ENCODE results near the gene CIC.

The CIC gene

DNA sequence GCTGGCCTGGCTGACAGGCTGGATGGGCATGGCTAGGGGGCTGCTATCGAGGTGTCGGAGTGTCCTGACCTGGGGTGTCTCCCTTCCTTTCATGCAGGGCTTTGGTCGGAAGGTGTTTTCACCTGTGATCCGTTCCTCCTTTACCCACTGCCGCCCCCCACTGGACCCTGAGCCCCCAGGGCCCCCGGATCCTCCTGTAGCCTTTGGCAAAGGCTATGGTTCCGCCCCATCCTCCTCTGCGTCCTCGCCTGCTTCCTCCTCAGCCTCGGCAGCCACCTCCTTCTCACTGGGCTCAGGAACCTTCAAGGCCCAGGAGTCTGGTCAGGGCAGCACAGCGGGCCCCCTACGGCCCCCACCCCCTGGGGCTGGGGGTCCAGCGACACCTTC lies 21.1 kb downstream of the CIC start:
- no peak for DNase-seq

DNA sequence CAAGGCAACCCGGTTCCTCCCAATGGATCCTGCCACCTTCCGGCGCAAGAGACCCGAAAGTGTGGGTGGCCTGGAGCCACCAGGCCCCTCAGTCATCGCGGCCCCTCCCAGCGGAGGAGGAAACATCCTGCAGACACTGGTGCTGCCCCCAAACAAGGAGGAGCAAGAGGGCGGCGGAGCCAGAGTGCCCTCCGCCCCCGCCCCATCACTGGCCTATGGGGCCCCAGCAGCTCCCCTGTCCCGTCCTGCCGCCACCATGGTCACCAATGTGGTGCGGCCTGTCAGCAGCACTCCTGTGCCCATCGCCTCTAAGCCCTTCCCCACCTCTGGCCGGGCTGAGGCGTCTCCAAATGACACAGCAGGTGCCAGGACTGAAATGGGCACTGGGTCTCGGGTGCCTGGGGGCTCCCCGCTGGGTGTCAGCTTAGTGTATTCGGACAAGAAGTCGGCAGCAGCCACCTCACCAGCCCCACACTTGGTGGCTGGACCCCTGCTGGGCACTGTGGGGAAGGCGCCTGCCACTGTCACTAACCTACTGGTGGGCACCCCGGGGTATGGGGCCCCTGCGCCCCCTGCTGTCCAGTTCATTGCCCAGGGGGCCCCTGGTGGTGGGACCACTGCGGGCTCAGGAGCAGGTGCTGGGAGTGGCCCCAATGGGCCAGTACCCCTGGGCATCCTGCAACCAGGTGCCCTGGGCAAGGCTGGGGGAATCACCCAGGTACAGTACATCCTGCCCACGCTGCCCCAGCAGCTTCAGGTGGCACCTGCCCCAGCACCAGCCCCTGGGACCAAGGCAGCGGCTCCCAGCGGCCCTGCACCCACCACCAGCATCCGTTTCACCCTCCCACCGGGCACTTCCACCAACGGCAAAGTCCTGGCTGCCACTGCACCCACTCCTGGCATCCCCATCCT lies 21.7 kb downstream of the CIC start:
- no peak for DNase-seq

DNA sequence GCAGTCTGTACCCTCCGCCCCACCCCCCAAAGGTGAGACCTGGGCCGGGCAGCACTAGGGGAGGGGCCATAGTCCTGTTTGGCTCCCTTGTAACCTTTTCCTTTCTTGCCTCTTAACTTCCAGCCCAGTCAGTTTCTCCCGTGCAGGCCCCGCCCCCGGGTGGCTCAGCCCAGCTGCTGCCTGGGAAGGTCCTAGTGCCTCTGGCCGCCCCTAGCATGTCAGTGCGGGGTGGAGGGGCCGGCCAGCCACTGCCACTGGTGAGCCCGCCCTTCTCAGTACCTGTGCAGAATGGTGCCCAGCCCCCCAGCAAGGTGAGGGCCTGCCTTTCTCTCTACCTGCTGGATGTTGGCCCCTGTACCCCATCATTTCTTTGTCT lies 22.4 kb downstream of the CIC start:
- no peak for DNase-seq

DNA sequence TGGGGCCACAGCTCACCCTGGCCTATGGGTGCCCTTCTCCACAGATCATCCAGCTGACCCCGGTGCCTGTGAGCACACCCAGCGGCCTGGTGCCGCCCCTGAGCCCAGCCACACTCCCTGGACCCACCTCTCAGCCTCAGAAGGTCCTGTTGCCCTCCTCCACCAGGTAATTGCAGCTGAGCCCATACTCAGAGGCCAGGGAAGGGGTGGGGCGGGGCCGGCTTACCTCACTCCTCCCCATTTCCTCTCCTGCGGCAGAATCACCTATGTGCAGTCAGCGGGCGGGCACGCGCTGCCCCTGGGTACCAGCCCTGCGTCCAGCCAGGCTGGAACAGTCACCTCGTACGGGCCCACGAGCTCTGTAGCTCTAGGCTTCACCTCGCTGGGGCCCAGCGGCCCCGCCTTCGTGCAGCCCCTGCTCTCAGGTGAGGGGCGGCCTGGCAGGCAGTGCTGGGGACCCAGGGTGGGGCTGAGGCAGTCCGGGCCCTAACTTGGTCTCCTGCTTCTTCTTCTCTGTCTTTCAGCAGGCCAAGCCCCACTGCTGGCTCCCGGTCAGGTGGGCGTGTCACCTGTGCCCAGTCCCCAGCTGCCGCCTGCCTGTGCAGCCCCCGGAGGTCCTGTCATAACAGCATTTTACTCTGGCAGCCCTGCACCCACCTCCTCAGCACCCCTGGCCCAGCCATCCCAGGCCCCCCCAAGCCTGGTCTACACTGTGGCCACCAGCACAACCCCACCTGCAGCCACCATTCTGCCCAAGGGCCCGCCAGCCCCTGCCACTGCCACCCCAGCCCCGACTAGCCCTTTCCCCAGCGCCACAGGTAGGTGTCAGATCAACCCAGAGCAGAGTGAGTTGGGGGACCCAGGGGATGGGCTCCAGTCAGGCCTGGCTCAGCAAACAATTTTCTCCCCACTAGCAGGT lies 23.2 kb downstream of the CIC start:
- no peak for DNase-seq

DNA sequence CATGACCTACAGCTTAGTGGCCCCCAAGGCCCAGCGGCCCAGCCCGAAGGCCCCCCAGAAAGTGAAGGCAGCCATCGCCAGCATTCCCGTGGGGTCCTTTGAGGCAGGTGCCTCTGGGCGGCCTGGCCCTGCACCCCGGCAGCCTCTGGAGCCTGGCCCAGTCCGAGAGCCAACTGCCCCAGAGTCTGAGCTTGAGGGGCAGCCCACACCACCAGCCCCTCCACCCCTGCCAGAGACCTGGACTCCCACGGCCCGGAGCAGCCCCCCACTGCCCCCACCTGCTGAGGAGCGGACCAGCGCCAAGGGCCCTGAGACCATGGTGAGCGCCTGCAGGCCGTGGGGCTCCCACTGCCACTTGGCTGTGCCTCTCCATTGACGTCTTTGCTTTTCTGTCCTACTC lies 23.9 kb downstream of the CIC start:
- no peak for DNase-seq

DNA sequence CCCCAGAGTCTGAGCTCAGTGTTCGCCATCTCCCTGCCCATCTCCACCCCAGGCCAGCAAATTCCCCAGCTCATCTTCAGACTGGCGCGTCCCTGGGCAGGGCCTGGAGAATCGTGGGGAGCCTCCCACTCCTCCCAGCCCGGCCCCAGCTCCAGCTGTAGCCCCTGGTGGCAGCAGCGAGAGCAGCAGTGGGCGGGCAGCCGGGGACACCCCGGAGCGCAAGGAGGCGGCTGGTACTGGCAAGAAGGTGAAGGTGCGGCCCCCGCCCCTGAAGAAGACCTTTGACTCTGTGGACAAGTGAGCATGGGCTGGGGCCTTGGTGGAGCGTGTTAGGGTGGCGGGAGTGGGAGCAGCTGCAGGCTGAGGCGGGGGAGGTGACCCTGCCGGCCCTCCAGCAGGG lies 24.5 kb downstream of the CIC start:
- DNase-seq: no peak

DNA sequence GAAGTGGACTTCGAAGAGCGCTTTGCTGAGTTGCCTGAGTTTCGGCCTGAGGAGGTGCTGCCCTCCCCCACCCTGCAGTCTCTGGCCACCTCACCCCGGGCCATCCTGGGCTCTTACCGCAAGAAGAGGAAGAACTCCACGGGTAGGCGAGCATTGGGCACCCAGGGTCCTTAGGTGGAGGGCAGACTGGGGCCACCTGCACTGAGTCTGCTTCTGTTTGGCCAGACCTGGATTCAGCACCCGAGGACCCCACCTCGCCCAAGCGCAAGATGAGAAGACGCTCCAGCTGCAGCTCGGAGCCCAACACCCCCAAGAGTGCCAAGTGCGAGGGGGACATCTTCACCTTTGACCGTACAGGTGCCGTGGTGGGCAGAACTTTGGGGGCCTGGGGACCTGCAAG lies 24.9 kb downstream of the CIC start:
- no peak for DNase-seq

DNA sequence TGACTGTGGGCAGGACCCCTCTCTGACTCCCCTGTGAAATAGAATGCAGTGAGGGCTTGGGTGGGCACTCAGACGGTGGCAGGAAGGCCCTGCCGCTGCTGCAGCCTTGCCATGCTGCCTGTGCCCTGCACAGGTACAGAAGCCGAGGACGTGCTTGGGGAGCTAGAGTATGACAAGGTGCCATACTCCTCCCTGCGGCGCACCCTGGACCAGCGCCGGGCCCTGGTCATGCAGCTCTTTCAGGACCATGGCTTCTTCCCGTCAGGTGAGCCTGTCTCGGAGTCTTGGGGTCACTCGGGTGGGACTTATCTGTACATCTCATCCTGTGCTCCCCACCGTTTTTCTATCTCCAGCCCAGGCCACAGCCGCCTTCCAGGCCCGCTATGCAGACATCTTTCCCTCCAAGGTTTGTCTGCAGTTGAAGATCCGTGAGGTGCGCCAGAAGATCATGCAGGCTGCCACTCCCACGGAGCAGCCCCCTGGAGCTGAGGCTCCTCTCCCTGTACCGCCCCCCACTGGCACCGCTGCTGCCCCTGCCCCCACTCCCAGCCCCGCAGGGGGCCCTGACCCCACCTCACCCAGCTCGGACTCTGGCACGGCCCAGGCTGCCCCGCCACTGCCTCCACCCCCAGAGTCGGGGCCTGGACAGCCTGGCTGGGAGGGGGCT lies 25.6 kb downstream of the CIC start:
- DNase-seq: no peak

DNA sequence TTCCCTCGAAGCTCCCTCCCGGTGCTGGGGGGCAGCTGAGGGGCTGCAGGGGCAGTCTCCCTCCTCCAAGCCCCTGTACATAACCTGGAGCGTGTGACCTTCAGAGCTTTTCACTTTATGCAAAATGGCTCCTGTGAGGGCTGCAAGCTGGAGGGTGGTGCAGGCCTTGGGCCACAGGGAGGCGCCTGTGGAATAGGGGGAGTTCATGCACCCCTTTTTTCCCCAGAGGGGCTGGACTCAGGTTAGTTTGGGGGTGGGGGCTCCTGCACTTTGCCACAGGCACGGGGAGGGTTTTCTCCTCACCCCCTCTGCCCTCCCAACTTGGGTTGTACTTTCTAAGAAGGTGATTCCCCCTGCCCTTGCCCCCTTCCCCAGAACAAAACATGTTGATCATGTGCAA lies 26.3 kb downstream of the CIC start:
- no peak for DNase-seq

DNA sequence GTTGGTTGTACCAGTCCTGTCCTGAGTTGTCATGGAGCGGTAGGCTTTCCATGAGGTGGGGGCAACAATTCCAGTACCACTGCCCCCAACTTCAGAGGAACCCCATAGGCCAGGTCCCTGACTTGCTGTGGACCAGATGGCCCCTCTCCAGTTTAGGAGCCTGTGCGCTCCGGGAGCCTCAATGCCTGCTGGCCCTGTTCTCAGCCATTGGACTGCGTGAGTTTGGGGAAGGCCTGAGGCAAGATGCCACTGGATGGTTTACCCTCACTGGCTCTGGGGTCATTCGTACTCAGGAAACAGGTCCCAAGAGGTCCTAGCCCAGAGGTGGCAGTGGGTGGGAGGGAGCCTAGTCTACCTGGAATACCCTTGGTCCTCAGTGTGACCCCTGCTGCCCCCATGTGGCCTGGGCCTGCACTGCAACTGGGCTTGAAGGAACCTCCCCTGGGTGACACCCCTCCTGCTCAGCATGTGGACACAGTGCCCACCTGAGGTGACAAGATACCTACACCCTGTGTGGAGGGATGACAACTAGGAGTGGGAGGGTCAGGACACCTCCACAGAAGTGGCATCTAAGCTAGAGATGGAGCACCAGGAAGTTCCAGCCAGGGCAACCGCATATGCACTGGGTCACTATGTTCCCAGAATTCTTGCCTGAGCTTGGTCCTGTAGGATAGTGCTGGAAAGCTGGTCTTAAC lies 26.9 kb downstream of the CIC start:
- no peak for DNase-seq

DNA sequence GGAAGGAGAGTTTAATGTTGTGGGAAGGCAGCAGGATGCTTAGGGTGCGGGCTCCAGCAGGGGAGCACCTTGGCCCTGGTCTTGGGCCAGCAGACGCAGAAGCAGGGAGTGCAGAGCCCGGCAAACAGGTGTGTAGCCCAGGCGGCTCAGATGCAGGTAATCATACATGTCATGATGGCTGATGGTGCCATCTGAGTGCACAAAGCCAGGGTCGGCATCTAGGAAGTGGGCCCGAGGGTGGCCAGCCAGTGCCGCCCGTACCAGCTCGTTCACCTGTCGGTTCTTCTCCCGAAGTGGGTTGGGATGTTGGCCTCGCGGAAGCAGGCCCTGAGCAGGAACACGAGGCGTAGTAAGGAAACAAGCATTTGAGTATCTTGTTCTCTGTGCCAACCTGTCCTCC lies 28.0 kb downstream of the CIC start:
- DNase-seq: no peak

DNA sequence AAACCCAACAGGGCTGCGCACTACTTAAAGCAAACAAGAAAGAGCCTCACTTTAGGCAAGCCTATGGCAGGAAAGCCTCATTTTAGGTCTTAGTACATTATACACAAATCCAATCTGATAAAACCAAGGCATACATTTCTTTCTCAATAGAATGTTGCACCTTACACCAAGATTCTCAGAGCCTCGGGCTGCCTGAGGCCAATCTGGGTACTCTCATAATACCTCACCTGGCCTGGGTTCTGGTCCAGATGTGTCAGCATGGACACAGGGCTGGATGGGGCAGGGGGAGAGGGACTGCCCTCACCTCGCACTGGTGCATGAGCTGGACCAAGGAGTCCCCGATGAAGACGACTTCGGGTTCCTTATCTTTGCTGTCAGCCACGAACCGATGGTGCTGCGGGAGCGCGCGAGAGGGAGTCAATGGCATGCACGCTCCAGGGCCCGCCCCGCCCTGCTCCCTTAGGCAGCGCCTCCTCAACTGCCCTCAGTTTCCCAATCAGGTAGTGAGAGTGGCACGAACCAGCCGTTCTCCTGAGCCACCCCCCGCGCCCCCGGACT lies 32.7 kb downstream of the CIC start, which contains the start of gene PRR19:
PRR19 (plus strand) TSS at position 487 of the 558 bp plus-strand sequence. CDS start 7,453 bp downstream, outside the sequence.
- DNase-seq: no peak

DNA sequence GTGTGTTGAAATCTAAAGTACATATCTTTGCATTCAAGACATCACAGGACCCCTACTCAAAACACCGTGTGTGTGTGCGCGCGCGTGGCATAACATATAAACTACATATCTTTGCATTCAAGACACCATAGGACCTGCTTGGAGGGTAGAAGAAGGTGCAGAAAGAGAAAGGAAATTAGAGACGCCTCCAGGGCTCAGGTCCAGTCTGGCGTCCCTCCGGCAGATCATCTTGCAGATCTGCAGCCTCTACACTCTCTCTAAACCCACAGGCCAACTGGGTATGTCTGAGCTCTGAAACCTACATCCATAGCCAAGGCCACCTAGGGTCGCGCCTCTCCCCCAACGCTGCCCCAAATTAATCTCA lies 34.0 kb downstream of the CIC start:
- DNase-seq: no peak

DNA sequence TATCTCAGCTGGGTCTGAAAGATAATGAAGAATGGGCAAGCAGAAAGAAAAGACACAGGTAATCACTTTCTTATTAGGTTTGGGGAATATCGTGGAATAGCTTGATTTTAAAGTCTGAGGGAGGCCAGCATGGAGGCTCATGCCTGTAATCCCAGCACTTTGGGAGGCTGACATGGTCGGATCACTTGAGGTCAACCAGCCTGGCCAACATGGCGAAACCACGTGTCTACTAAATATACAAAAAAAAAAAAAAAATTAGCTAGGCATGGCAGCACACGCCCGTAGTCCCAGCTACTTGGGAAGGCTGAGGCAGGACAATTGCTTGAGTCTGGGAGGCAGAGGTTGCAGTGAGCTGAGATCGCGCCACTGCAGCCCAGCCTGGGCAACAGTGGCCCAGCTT lies 34.8 kb downstream of the CIC start:
- no peak for DNase-seq

DNA sequence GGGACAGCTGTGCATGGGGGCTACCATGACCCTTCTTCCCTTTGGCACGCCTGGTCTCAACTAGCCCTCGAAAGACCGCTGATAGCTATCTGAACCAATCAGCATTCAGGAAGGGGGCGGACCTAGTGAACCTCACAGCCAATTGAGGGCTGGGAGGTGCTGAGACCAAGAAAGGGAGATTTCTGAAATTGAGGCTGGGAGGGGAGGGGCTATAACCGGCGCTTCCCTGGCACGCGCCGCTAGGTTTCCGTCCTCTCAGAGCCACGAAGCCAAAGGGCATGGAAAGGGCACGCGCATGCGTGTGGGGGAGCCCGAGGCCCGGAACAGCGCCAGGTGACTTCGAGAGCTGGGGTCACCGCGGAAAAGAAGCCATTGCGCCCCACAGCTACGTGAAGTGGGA lies 37.6 kb downstream of the CIC start:
- DNase-seq: no peak

DNA sequence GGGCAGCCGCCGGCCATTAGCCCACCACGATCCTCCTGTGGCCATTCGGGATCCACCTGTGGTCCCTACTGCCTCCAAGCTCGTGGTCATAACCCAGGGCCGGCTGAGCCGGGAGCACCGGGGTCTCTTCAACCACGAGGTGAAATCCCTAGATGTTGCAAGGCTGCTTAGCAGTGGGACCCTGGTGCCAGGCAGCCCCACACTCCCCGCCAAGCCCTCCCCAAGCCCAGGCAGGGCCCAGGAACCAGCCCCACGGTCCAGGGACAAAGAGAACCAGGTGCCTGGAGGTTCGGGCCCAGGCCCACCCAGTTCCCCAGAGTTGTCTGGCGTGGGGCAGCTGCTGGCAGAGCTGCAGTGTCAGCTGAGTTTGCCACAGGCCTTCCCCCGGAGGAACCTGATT lies 40.6 kb downstream of the CIC start:
- no peak for DNase-seq

DNA sequence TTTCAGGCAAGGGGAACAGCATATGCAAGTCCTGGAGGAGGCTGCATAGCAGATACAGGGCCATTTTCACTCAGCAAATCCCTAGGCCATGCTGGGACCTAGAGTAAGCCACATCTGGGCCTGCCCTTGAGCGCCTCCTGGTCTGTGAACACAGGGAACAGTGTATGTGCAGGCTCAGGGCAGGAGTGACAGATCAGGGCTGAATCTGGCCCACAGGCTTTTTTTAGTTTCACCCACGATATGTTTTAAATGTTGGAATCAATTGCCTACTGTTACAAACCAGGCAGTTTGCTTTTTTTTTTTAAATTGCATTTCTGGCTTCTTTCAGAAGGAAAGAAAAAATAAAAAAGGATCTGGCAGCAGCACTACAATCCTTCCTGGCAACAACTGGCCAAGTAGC lies 42.6 kb downstream of the CIC start:
- no peak for DNase-seq

DNA sequence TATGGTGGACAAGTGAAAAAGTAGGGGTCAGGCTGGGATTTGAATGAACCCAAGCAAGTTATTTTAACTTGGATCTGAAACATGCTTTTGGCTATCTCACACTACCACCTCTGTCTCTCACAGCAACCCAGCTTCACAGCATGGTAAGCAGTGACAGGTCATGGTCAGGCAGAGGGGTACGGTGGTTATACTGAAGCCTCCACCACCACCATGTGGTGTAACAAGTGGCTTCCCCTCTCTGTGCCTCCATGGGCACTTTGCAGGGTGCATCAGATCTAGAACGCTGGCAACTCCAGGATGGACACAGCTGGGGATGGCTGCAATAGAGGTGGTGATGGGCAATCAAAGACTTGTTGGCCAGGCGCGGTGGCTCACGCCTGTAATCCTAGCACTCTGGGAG lies 43.3 kb downstream of the CIC start:
- DNase-seq: no peak

DNA sequence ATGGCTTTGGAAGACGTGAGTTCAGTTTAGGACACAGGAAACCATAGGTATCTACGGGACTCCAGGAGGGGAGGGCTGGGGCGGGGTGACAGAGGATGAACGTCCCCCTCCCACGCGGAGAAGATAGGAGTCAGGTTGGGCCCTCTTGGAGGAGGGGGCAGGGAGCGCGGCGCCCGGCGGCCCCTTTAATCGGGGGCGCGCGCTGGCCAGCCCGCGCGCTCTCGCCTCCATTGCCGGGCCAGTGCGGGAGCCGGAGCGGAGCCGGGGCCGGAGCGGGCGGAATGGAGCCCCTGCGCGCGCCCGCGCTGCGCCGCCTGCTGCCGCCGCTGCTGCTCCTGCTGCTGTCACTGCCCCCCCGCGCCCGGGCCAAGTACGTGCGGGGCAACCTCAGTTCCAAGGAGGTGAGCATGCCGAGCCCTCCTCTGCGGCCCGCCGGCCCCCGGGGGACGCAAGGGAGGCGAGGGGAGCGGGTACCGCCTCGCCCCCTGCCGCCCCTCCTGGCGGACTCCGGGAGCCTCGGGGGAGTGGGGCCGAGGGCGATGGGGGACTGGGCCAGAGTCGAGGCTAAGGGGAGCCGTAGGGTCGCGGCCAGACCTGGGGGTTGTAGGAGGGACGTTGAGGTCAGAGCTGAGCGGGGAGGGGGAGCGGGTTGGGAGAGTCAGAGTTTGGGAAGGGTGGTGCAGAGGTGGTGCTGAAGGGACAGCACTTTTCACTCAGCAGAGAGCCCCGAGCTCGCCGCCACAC lies 44.2 kb downstream of the CIC start, which contains the start of gene TMEM145:
TMEM145 (plus strand) TSS at position 214 of the 744 bp plus-strand sequence; CDS start at position 282, 68 bp downstream.
- no peak for DNase-seq

DNA sequence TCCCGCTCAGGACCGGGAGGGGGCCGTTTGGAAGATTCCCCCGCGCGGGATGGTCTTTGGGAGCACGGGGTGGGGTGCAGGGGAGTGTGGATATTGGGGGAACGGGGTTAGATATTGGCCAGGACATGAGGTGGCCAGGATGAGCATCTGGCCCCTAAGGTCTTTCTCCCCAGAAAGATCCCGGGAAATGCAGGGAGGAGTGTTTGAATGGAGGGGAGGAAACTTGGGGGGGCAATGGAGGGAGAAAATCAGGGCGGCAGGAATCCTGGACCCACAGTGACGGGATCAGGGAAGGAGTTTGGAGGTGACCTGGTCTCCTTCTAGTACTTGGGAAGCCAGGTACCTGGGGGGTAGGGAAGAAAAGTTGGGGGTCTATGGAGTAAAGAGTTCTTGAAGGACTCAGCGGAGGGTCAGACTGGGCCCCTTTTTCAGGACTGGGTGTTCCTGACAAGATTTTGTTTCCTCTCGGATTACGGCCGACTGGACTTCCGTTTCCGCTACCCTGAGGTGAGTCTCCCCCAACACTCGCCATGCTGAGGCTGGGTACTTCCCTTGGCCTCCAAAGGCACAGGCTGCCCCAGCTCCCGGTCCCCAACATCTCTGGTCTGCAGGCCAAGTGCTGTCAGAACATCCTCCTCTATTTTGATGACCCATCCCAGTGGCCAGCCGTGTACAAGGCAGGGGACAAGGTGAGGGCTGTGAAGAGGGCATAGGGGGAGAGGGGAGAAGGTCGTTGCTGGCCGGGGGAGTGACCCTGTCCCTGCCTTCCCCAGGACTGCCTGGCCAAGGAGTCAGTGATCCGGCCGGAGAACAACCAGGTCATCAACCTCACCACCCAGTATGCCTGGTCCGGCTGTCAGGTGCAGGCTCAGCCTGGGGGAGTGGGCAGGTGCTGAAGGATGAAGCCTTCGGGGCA lies 45.0 kb downstream of the CIC start:
- DNase-seq: no peak

DNA sequence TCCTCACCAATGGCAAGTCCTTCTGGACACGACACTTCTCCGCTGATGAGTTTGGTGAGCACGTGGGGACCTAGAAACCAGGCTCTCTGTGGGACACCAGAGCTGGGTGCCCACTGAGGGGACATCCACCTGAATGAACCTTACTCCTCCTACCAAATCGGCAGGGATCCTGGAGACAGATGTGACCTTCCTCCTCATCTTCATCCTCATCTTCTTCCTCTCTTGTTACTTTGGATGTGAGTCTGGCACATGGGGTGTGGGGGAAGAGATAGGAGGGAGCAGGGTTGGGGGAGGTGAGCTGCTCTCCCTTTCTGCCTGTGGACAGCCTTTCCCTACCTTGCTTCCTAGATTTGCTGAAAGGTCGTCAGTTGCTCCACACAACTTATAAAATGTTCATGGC lies 46.0 kb downstream of the CIC start:
- DNase-seq: no peak
